Keratinocyte (primary cell): ENCODE results near the gene GHITM.

Experiments
- EZH2 ChIP-seq: IDR thresholded peaks from one replicate; pipeline ENCODE4 v1.6.1; 2012; ENCODE audit warnings: inconsistent platforms, mild to moderate bottlenecking, low read length, moderate library complexity
- TF ChIP-seq, protein P1 (sequence below), 3 experiments: IDR thresholded peaks in 1 of 3; conservative IDR thresholded peaks in 1 of 3; optimal IDR thresholded peaks in 1 of 3; 2 replicates in 2 of 3; 3 replicates in 1 of 3; pipeline versions ENCODE3 to v1.5.1; 2011; ENCODE audit warnings: low read length in 3 of 3, mild to moderate bottlenecking in 3 of 3, moderate library complexity in 2 of 3, control low read depth in 1 of 3, inconsistent platforms in 1 of 3; ENCODE audit not compliant: insufficient read depth in 2 of 3; ENCODE audit errors: extremely low read depth in 1 of 3

DNA sequence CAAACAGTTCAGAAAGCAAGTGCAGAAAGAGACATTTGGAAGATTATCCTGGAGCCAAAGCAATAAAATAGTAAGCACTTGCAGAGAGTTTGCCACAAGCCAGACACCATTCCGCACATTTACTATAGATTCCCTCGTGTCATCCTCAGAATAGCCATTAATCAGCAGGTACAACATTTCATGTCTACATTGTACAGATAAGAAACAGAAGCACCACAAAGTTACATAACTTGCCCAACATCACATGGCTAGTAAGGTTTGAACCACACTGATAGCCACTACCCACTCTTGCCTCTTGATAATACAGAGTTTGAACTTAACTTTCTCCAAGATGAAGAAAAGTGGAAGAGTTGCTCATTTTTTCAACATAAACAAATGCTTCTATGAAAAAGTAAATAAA is 40.6 kb upstream of the GHITM start:
- TF ChIP-seq, protein P1, sequence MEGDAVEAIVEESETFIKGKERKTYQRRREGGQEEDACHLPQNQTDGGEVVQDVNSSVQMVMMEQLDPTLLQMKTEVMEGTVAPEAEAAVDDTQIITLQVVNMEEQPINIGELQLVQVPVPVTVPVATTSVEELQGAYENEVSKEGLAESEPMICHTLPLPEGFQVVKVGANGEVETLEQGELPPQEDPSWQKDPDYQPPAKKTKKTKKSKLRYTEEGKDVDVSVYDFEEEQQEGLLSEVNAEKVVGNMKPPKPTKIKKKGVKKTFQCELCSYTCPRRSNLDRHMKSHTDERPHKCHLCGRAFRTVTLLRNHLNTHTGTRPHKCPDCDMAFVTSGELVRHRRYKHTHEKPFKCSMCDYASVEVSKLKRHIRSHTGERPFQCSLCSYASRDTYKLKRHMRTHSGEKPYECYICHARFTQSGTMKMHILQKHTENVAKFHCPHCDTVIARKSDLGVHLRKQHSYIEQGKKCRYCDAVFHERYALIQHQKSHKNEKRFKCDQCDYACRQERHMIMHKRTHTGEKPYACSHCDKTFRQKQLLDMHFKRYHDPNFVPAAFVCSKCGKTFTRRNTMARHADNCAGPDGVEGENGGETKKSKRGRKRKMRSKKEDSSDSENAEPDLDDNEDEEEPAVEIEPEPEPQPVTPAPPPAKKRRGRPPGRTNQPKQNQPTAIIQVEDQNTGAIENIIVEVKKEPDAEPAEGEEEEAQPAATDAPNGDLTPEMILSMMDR (optimal IDR thresholded peaks at IDR 0.05 in 1 of 3, IDR thresholded peaks at IDR 0.05 in 1 of 3, conservative IDR thresholded peaks at IDR 0.05 in 1 of 3; ENCODE audit: extremely low read depth in 1 of 3, insufficient read depth in 2 of 3, low read length in 3 of 3) = no peak
- TF ChIP-seq EZH2 = no peak
